ENCODE data around the gene RNF152.

DNA sequence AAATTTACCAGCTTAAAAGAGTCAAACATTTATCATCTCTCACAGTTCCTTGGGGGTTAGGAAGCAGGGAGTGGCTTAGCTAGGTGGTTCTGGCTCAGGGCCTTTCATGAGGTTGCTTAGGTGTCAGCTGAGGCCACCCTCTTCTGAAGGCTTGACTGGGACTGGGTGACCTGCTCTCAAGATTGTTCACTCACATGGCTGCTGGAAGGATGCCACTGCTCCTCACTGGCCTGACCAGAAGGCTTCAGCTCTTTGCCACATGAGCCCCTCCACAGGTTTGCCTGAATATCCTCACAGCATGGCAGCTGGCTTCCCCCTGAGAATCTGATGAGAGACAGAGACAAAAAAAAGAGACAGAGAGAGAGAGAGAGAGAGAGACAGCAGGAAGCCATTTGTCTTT, 17.3 kb upstream of the RNF152 start:
- TF ChIP-seq EZH2 (IDR thresholded peaks at IDR 0.05) = no peak
- TF ChIP-seq POLR2AphosphoS5 (IDR thresholded peaks at IDR 0.05; ENCODE audit: borderline replicate concordance, low read depth, low read length) = no peak
- TF ChIP-seq FOXP2 (optimal IDR thresholded peaks at IDR 0.05; ENCODE audit: control extremely low read depth, extremely low read length, insufficient read depth) = no peak
